SK-N-MC (cell line): ENCODE data around the gene WDR87.

Experiments used
- DNase-seq: peaks from one replicate; pipeline ENCODE4 v3.0.0-alpha.2; 2011; ENCODE audit warnings: low read depth, low spot score
- H3K27ac ChIP-seq: fragments of 200-600 bp; sonication (generic); 2 replicates; pipeline ENCODE4 v1.5.1; 2016; ENCODE audit warnings: mixed run types
- H3K36me3 ChIP-seq: fragments of 200-600 bp; sonication (generic); 2 replicates; pipeline ENCODE4 v1.6.1; 2017; ENCODE audit warnings: antibody characterized with exemption, low read length, mixed read lengths; ENCODE audit not compliant: insufficient read depth
- H3K4me3 ChIP-seq: fragments of 200-600 bp; sonication (generic); 2 replicates; pipeline ENCODE4 v1.5.1; 2016
- H3K9ac ChIP-seq: fragments of 200-600 bp; sonication (generic); 2 replicates; pipeline ENCODE4 v1.8.0; 2017; ENCODE audit warnings: mixed run types, mixed read lengths; ENCODE audit not compliant: insufficient read length
- H3K9me3 ChIP-seq: fragments of 200-600 bp; sonication (generic); 2 replicates; pipeline ENCODE4 v1.6.1; 2017; ENCODE audit warnings: low read depth, mild to moderate bottlenecking, antibody characterized with exemption, low read length, moderate library complexity, mixed read lengths
- EZH2 ChIP-seq: fragments of 200-600 bp; sonication (generic); IDR thresholded peaks from one replicate; pipeline ENCODE4 v1.6.1; 2017; ENCODE audit warnings: antibody characterized with exemption
- FOXP2 ChIP-seq: optimal IDR thresholded peaks from 2 replicates; pipeline ENCODE3; 2011; ENCODE audit warnings: mild to moderate bottlenecking, moderate library complexity; ENCODE audit not compliant: insufficient read depth; ENCODE audit errors: extremely low read length, control extremely low read depth
- POLR2AphosphoS5 ChIP-seq: IDR thresholded peaks from 2 replicates; pipeline ENCODE4 v1.6.1; 2012; ENCODE audit warnings: mild to moderate bottlenecking, low read depth, low read length, borderline replicate concordance

WDR87 gene

DNA sequence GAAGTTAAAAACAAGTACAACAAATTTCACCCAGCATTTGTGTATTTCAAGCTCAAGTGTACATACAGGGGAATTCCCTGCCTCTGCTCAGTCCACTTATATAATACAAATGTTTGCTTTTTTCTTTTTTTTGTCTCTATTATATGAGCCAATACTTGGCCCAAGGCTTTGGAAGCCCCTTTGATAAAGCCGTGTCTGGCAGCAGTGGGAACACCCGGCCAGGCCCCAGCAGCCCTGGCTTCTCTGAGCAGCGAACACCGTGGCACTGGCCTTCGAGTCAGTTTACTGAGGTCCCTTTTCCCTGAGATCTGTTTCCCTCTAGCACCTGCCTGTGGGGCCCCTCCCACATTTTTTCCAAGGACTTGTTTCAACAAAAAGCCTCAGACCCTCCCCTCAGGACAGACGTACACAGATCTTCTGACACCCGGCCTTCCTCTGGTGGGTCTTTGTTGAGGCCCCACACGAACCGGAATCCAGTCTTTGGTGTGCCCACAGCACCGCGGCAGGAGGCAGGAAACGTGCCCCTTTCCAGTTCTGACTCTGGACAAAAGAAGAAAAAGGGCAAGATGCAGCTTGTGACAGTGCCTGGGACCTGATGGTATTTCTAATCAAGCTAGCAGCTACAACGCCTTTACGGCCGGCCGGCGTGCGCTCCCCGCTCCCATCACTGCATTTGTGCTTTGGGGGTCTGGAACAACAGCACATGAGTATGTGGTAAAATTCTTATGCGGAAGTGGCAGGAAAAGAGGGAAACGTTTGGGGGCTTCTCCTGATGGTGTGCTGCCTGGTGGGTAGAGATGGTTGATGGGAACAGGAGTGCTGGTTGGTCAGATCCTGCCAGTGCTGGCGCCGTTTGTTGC, 14.4 kb upstream of the WDR87 start:
- no peak for TF ChIP-seq EZH2
- no peak for TF ChIP-seq FOXP2
- no peak for TF ChIP-seq POLR2AphosphoS5
- H3K4me3 ChIP-seq, result no peak overlapping the region
- no peak for DNase-seq
- no peaks in the 10 kb centered on the region for H3K9me3 ChIP-seq
- no peak overlapping the region for H3K9ac ChIP-seq
- no peaks in the 10 kb centered on the region for H3K36me3 ChIP-seq
- H3K27ac ChIP-seq, result no peak overlapping the region

DNA sequence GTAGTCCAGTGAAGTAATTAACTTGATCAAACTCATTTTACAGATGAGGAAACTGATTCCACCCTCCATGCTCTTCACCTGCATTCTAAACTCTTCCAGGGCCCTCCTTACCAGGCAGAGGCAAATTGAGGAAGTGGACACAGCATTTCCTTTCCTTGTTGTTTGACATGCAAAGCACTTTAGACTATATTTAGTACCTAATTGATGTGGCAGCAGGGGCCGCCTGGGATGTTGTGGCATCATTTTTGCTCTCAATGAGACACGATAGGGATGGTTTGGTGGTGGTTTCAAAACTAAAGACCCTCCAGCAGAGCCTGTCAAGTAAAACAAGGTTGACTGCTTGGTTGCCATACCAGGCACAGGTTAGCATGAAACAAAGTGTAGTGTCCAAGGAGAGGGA, 8.5 kb upstream of the WDR87 start:
- H3K4me3 ChIP-seq, result no peak overlapping the region
- H3K27ac ChIP-seq, result no peak overlapping the region
- DNase-seq, result no peak
- TF ChIP-seq EZH2, result no peak
- TF ChIP-seq POLR2AphosphoS5, result no peak
- no peak for TF ChIP-seq FOXP2
- H3K9me3 ChIP-seq, result no peaks in the 10 kb centered on the region
- H3K9ac ChIP-seq, result no peak overlapping the region
- no peaks in the 10 kb centered on the region for H3K36me3 ChIP-seq

- no peak overlapping the region for H3K4me3 ChIP-seq
- no peak for TF ChIP-seq EZH2
- no peak for TF ChIP-seq FOXP2
- no peak for TF ChIP-seq POLR2AphosphoS5
- no peaks in the 10 kb centered on the region for H3K9me3 ChIP-seq
- no peak overlapping the region for H3K9ac ChIP-seq
- no peak overlapping the region for H3K27ac ChIP-seq
- no peaks in the 10 kb centered on the region for H3K36me3 ChIP-seq
- no peak for DNase-seq
Measured at GRCh38 chr19:37909661-37910199, 3.3 kb upstream of the WDR87 start.

DNA sequence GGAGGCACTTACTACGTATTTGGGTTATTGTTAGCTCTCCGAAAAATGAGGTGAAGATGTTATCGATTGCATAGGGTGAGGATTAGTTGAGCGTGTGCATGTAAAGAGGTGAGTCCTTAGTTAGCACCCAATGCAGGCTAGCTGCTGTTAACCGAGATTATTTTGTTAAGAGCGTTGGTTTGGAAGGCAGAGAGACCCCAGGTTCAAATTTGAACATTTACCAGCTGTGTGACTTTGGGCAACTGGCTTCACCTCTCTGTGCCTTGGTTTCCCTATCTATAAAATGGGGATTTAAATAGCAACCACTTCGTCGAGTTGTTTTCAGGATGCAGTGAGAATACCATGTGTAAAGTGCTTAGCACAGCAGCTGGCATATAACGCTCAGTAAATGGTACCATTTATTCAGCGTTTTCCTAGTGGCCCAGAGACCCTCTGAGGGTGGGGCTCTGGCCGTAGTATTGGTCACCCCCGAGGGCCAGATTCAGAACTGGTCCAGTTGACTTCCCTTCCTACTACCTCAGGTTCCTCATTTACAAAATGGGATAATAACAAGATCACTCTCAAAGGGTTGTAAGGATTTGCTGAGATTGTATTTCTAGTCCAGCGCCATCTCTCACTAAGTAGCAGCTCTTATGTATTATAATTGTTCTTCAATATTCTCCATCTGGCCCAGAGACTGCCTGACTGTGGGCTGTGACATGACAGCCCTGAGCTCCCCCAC, 1.5 kb upstream of the WDR87 start:
- no peak overlapping the region for H3K27ac ChIP-seq
- H3K36me3 ChIP-seq, result no peaks in the 10 kb centered on the region
- peak overlapping the region; percentile 83 for H3K9ac ChIP-seq
- H3K4me3 ChIP-seq, result peak overlapping the region; percentile 94
- DNase-seq, result no peak
- TF ChIP-seq POLR2AphosphoS5, result no peak
- no peak for TF ChIP-seq EZH2
- no peak for TF ChIP-seq FOXP2
- no peaks in the 10 kb centered on the region for H3K9me3 ChIP-seq

- H3K9me3 ChIP-seq, result no peaks in the 10 kb centered on the region
- H3K36me3 ChIP-seq, result no peaks in the 10 kb centered on the region
- TF ChIP-seq POLR2AphosphoS5 (peak; percentile 66), FOXP2 (peak; percentile 37), EZH2 (no peak)
- peak within 1 kb of the TSS; percentile 83 for H3K9ac ChIP-seq
- peak within 1 kb of the TSS; percentile 64; the same call in 1 of the 2 replicates for H3K27ac ChIP-seq
- DNase-seq, result peak; percentile 66
- H3K4me3 ChIP-seq, result peak within 1 kb of the TSS; percentile 94
Measured at GRCh38 chr19:37906869-37907734, 708 bp upstream of the WDR87 start, which contains the start of gene SIPA1L3. TSS of gene SIPA1L3 (plus strand) at chr19:37907208. CDS start at chr19:38081566, 174,358 bp downstream.

GRCh38 chr19:37903096-37903495, 3.3 kb downstream of the WDR87 start:
- Histone ChIP-seq H3K9me3 (no peaks in the 10 kb centered on the region), H3K27ac (no peak overlapping the region), H3K9ac (no peak overlapping the region), H3K4me3 (no peak overlapping the region), H3K36me3 (no peaks in the 10 kb centered on the region)
- DNase-seq, result no peak
- TF ChIP-seq FOXP2 (no peak), EZH2 (no peak), POLR2AphosphoS5 (no peak)

- DNase-seq, result peak; percentile 10
- Histone ChIP-seq H3K36me3 (no peaks in the 10 kb centered on the region), H3K27ac (no peak overlapping the region), H3K9me3 (no peaks in the 10 kb centered on the region), H3K9ac (no peak overlapping the region), H3K4me3 (no peak overlapping the region)
- TF ChIP-seq EZH2 (no peak), FOXP2 (no peak), POLR2AphosphoS5 (no peak)
Measured at GRCh38 chr19:37902668-37903067, 3.7 kb downstream of the WDR87 start.
